NCI-H774 (cell line): ENCODE data around the gene DSTN.

Experiments
- DNase-seq: peaks from one replicate; lab custom pipeline; 2025; lab: John Stamatoyannopoulos, UW

DSTN gene

DNA sequence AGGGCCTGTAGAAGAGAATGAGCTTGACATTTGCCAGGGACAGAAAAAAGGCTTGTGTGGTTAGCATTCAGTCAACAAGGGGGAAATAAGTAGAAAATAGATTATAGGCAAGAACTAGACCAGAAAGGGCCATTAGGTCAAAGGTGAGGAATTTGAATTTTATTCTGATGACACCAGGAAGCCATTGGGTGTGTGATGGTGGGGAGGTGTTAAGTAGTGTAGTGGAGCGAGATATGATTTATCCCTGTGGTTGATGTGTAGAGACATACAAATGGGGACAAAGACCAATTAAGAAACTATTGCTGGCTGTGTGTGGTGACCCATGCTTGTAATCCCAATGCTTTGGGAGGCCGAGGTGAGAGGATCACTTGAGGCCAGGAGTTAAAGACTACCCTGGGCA is 11.0 kb downstream of the DSTN start:
- DNase-seq = no peak

DNA sequence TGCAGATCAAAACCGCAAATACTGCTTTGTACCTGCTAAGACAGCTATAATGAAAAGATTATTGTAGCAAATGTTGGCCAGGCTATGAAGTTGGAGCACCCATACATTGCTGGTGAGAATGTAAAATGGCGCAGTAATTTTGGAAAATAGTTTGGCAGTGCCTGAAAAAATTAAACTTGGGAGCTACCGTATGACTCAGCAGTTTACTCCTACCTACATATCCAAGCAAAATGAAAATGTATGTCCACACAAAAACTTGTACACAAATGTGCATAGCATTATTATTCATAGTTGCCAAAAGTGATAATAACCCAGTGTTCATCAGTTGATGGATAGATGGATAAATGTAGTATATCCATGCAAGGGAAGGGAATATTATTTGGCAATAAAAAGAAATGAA is 13.3 kb downstream of the DSTN start:
- no peak for DNase-seq

DNA sequence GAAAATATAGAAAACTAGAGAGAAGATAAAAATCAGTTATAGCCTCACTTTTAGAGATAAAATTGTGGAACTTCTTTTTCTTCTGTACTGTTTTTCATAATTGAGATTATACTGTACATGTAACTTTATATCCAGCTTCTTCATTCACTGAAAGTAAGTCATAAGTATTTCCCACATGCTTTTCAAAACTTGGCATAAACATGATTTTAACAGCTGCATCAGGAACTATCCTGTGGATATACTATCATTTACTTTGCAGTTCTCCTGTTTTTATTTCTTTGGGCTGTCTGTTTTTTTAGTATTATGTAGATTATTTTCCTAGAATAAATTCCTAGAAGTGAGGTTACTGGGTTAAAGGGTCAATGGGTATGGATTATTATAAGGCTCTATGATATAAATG is 14.8 kb downstream of the DSTN start:
- DNase-seq = no peak

DNA sequence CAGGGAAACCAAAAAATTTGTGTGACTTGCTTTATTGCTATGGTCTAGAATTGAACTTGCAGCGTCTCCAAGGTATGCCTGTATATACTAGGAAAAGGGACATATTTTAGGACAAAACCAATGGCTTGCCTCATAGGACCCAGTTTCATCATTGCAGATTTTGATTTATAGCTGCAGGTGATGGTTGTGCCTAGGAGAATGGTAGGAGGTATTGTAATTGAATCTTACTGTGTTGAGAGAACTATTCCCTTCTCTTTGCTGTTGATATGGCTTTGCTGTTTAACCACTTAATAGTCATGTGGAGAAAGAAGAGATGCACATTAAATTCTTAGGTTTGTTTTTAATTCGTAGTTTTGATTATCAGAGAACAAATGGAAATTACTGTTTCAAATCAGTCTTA is 16.4 kb downstream of the DSTN start:
- no peak for DNase-seq

DNA sequence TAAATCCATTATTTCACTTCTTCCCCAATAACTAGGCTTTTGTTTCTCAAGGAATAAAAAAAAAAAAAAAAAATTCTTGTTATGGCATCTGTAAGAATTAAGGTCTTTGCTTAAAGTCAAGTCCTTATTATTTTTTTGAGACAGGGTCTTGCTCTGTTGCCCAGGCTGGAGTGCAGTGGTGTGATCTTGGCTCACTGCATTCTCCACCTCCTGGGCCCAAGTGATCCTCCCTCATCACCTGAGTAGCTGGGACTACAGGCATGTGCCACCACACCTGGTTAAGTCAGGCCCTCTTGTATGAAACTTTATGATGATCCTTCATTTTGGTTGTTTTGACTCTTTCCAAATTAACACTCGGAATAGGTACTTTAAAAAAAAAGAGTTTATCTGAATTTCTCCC is 17.3 kb downstream of the DSTN start:
- DNase-seq = no peak

DNA sequence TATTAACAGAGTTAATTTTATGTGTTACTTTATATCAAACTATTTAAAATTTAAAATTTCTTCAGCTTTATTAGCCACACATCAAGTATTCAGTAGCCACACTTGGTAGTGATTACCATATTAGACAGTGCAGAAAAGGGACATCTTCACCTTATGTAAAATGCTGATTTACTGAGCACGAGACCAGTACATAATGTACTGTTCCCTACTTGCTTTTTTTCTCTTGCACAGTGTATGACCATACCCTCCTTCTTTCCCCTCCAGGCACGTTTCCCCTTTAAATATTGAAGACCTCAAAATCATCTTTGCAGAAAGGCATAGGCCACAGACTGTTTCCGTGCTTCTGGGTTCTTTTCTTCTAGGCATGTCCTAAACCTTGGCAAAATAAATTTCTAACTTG is 17.9 kb downstream of the DSTN start:
- no peak for DNase-seq

DNA sequence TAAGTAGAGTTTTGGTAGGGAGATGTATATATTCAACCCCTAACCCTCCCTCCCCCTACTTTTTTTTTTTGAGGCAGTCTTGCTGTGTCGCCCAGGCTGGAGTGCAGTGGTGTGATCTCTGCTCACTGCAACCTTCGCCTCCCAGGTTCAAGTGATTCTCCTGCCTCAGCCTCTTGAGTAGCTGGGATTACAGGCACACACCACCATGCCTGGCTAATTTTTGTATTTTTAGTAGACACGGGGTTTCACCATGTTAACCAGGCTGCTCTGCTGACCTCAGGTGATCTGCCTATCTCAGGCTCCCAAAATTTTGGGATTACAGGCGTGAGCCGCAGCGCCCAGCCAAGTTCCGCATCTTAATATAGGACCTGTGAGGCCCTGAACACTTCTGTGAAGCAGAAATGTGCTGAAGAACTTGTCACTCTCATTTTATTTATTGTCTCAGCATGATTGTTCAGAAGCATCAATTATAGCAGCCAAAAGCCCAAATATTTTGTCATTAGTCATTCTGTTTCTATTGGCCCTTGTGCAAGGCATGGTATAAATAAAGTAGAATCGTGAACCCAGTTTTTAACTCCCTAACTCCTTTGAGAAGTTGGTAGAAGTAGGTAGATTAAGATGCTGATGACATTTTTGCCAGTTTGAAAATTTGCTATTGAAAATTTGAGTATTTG is 19.4 kb downstream of the DSTN start:
- no peak for DNase-seq

DNA sequence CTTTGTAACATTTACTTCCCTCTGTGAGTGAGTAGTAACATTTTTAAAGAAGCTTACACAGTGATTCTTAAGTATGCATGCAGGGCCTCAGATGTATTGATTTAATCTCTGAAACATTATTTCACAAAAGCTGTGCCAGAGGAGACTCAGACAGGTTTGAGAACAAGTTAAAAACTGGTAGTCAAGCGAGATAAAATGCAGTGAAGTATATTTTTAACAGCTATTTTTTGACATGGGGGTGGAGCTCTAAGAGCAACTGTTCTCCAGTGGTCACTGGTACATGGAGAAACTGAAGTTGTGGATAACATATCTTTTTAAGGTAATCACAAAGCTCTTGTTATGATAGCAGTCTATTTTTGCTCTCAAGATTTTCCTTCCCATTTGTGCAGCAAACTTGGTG is 20.4 kb downstream of the DSTN start:
- no peak for DNase-seq

DNA sequence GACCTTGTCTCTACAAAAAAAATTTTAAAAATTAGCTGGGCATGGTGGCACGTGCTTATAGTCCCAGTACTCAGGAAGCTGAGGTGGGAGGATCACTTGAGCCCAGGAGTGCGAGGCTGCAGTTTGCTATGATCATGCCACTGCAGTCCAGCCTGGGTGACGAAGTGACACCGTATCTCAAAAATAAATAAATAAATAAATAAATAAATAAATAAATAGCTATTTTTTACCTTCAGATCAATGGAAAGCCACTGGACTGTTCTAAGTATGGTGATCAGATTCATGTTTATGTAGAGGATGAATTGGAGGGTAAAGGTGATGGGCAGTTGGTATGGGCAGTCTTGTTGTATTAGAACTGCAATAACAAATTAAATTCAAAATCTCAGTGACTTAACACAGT is 24.0 kb downstream of the DSTN start:
- DNase-seq = no peak

DNA sequence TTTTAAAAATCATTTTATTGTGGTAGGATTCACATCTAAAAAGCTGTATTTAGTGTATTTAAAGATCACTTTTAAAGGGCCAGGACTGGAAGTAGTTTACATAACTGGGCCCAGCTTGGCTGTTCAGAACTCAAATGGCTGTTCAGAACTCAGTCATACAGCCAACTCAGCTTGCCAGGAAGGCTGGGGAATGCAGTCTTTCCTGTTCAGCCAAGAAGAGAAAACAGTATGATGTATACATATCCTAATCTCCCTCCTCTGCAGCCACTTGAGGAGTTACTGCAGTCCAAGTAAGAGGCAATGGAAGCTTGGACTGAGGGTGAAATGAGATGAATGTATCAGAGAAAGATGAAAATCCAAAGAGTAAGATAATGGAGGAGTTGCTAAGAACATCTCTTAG is 24.6 kb downstream of the DSTN start:
- no peak for DNase-seq

DNA sequence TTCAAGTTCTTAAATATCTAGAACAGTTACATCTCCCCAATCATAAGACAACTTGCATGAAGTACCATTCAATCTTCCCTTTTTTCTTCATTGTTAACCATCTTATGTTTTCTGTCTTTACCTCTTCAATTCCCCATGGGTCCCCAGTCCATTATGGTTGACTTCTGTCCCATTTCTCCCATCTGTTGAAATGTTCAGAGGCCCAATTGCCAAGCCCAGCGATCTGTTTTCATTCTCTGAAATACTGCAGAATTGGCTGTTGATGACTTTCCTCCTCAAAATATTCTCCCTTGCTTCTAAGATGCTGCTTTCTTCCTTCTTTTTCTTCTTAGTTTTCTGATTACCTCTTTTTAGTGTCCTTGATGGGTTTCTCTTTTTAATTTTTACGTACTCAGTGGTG is 26.0 kb downstream of the DSTN start:
- no peak for DNase-seq

DNA sequence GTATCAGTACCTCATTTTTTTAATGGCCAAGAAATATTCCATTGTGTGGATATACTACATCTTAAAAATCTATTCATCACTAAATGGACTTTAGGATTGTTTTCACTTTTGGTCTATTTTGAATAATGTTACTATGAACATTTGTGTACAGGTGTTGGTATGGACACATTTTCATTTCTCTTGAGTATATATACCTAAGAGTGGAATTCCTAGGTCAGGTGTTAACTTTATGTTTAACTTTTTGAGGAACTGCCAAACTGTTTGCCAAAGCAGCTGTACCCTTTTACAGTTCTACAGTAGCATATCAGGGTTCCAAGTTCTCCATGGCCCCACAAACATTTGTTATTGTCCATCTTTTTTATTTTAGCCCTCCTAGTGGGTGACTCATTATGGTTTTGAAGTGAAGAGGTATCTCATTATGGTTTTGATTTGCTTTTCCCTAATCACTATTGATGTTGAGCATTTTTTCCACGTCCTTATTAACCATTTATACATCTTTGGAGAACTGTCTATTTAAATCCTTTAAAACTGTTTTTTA is 28.2 kb downstream of the DSTN start:
- DNase-seq = no peak

DNA sequence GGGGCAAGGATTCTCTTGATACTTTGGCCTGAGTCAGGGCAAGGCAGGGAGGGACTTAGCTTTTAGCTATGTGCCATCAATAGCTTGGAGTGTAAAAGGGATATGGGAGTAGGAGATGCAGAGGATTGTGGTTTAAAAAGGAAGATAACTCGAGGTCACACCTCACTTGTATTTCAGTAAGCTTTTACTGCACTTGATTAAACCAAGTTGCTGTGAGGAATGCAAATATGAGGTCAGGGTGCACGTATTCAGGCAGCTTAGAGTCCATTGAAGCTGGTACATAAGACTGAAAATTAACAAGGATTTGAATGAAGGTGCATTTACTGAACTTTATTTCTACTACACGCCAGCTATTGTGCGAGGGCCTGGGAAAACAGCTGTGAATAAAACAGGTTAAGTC is 32.1 kb downstream of the DSTN start:
- no peak for DNase-seq

DNA sequence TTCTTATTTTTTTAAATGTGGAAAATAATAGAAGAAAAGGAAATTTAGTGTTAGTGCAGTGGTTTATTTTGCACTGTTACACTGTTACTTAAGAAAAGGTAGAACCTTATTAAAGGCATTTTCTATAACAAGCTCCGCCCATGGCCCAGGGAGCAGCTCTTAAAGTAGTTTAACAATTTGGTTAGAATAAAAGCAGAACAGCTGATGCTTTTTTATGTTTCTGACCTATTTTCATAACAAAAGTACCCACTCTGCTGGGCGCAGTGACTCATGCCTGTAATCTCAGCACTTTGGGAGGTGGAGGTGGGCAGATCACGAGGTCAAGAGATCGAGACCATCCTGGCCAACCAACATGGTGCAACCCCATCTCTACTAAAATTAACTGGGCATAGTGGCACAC is 32.6 kb downstream of the DSTN start:
- DNase-seq = no peak

DNA sequence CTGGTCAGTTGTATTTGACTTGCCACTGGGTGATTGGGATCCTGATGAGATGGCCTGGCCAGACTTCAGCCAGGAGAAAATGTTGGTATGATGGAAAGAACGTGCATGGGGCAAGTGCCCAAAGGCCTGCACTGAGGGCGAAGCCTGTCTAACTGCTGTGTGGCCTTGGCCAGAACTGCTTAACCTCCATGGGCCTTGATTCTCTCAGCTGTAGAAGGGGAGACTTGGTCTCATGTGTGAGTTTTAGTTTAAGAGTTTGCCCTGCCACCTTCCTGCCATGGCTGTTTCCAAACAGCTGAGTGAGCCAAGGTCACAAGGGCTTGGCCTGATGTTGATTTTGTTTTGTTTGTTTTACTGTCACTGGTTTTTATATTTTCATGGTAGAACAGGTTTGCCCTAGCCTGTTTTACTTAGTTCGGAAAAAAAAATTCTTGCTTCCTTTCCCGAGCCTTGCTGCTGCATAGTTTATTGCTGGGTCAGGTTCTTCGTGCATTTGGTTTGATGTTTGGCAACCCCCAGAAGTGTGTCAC is 35.3 kb downstream of the DSTN start:
- no peak for DNase-seq

DNA sequence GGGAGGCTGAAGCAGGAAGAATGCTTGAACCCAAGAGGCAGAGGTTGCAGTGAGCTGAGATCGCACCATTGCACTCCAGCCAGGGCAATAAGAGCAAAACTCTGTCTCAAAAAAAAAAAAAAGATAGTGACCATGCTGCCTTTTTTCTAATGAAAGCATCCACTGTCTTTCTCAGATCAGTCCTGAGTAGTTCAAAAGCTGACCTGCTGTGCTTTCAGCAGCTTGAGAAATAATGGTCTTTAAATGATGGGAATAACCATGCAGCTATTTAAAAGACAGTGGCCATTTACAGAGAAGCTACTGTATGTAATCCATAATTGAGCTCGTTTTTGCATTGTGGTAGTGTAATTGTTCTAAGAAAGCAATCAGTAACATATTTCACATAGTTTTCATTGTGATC is 36.1 kb downstream of the DSTN start:
- no peak for DNase-seq

DNA sequence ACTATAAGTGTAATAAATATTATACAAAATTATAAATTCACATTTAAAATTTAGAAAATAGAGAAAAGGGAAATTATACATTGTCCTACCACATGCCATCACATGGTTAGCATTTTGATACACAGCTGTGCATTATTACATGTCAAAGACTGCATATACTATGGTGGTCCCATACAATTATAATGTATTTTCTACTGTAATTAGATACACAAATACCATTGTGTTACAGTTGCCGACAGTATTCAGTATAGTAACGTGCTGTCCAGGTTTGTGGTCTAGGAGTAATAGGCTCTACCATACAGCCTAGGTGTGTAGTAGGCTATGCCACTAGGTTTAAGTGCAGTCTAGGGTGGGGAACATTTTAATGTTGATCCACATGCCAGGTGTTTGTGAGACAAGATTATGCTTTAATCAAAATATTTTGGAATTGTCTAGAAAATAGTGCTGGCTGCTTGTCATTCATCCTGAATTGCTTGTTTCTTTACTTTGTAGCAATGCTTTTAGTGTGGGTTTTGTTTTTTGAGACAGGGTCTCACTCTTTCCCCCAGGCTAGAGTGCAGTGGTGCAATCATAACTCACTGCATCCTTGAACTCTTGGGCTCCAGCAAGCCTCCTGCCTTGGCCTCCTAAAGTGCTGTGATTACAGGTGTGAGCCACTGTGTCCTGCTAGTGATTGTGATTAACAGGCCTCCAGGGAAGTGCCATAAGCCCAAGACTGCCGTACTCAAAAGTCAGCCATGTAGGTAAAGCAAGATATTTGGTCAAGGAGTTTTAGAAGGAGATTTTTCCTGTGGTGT is 39.0 kb downstream of the DSTN start:
- no peak for DNase-seq

DNA sequence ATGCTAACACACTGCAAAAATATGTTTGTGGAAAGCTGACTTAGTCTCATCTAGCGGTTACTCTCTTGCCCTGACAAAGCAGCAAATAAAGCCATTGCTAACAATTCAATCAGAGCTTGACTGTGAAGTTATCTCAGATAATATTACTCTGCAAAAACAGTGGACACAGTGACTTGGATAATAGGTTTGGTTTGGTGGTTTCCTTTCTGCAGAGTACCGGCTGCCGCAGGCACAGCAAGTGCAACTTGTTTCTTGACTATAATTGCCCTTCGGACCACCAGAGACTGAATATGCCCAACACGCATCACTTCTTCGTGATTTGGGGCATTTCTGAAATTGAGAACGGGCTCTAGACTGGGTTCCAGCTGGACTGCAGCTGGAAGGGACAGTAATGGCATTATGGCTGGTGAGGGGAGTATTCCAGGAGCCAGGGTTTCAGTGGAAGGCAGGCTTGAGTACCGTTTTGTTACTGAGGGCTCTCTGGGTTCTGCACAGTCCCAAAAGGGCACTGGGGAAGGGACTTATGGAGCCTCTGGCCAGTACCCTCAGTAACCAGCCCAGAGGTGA is 40.0 kb downstream of the DSTN start:
- DNase-seq = no peak

DNA sequence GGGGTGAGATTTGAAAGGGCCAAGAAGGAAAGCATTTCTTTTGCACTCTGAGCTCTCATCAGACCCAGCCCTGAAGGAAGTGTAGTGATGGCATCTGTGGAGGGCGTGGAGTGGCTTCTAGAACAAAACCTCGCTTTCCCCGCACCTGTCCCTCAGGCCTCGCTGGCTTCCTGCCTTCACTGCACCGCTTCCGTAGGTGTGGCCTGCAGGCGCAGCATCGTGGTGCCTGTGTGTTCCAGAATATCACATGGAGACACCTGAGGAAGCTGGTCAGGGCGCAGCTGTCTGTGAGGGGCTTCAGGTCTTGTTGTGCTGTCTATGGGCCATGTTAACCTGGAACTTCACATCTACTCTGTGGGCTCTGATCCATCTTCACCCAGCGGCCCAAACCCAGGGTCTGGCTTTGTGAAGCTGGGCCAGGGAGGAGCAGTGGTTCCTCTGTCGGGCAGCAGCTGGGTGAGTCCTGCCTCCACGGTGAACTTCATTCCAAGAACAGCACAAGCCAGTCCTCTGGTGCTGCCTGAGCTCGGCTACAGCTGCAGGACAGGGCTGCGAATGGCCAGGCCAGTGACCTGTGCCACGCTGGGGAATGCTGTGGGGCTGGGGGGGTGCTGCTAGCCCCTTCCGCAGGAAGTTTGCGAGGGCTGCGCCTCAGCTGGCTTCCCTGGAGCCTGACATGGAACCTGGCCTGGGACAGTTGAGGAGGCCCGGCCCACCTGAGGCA is 40.9 kb downstream of the DSTN start:
- no peak for DNase-seq

DNA sequence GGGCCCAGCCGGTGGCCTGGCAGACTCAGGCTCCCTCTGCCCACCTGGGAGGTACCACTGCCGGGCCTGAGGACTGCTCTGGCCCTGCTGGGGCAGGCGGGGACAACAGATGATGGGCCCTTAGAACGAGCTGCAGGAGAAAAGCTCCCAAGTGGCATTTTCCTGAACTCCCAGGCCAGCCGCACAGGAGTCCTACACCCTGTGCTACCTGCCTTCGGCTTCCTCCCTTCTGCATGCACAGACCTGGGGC is 41.3 kb downstream of the DSTN start:
- DNase-seq = no peak

DNA sequence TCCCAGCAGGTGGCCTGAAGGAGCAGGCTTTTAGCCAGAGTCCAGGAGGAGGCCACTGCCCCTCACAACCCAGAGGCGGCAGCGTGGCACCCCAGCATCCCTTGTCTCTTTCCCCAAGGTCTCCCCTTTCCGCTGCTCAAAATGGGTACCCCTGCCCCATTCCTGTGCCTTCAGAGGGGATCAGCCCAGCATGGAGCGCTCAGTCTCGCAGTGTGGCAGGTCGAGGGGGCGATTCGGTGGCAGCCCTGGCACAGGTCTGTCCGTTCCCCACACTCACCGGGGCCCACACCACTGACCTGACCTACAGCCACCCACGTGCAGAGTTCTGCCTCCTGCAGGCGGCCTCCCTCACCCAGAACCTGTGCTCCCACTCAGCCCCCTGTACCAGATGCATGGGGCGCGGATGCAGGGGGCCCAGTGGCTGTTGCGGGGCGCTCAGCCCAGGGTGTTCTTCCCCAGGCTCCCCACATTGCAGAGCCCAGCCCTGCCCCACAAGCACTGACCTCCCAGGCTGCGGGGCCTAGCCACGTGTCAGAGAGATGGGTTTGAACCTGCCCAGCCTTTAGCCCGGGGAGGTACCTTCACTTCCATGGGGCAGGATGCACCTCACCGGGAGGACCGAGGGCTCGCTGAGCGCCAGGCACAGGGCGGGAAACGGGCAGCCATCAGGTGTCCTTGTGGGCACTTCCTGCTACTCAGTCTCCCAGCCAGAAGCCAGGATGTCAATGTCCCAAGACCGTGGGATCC is 41.8 kb downstream of the DSTN start:
- no peak for DNase-seq
